D341Med (cell line): ENCODE data around the gene NID2.

ENCODE experiments used
- DNase-seq: peaks from one replicate; pipeline ENCODE4 v3.0.0; 2012; ENCODE audit warnings: low spot score

The NID2 gene

GRCh38 chr14:52052288-52052943, 16.4 kb downstream of the NID2 start:
- no peak for DNase-seq

DNA sequence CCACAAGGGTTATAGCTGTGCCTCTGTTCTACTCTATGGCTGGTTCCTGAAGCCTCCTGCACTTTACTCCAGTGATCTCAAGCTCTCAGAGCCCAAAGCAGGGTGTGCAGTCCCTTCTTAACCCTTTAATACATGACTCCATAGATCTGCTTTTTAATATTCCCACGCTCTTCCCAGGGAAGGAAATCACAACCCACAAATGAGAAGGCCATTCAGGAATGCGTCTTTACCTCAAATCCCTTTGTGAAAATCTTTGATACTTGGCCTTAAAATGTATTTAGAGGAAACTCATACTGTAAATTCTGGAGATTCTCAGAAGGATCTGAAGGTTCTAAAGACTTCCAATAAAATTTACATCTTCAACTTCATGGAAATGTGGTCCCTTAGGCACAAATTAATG, 17.0 kb downstream of the NID2 start:
- no peak for DNase-seq

DNA sequence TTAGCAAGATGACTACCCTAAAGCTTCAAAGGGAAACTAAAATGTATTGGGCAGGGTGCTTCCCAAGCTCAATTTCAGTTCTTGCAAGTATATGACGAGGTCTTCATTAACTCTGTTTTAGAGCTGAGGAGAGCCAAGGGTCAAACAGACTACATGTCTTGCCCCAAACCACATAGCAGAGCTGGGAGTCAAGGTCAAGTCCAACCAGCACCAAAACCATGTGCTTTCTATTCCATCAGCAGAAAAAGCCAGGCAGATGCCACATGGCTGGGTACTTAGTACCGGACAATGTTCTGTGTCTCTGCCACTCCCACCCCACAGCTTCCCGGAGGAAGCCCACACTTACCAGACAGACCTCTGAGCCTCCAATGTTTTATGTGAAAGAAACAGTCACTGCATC, 17.6 kb downstream of the NID2 start:
- DNase-seq, result no peak

DNA sequence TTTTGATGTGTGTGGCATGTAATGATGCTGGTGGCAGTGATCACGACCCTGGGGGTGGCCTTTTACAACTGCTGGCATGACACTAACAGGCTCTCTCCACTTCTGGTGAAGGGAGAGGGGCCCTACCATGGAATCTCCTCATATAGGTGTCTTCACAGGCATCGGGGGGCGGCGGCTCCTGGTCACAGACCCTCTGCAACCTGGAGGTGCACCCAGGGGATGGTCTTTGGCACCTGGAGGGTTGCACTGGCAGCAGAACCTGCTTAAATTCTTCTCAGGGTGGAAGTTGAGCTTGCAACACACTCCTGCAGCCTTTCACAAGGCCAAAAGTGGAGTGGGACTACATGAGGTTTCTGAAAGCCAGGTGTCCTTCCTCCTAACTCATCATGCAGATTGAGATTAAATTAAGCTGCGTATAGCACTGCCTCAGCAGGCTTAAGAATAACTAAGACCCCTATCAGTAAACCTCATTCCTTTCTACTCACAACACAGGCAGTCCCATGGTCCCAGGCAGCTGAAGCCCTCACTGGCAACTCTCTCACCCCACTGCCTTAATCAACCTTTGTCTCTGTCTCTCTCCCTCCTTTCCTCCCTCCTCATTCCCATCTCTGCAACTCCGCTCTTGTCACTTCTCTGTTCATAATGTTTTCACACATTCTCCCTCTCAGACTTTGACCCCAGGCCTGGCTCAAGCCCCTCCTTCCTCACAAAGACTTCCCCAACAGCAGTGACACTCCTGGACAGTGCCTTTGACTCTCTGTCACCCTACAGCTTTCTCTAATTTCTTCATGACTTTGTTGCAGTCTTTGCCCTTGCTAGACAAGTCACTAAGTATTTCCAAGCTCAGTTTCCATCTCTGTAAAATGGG, 18.9 kb downstream of the NID2 start:
- no peak for DNase-seq

- DNase-seq, result no peak
These were observed 19.6 kb downstream of the NID2 start for GRCh38 chr14:52049271-52049670.

DNA sequence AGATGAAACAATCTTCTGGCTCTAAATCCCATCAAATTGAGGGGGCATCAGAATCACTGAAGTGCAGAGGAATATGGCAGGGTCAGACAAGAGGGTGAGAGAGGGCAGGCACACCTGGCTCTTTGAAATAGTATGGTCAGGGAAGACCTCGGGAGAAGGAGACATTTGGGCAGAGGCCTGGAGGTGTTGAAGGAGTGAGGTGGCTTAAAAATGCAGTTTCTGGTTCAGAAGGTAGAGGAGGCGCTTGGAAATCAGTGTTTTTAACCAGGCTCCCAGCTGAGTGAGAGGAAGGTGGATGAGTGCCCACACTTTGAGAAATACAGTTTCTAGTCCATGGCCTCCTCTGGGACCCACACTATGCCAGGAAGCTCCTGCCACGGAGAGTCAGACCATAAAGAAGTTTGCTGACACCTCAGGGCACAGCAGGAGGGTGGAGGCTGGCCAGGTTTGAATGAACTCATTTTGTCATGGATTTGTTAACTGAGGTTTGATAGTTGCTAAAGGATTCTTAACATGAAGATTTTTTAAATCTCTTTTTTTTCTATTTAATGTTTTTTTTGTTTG, 20.1 kb downstream of the NID2 start:
- no peak for DNase-seq

DNA sequence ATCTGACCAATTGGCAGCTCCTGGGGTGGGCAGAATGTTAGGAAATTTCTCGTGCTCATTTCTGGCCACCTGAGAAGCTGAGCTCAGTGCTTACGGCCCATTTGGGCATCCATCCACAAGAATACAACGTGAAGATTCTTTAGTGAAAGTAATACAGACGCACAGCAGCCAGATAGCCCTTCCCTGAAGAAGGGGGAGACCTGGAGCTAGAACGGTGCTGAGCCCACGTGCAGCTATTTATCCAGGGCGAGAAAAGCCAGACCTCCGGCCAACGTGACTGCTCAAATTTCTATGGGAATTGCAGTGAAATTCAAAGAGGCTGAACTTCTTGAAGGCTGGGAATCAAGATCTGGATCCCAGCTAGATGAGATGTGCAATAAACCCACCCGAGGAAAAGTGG, 20.7 kb downstream of the NID2 start:
- no peak for DNase-seq

DNA sequence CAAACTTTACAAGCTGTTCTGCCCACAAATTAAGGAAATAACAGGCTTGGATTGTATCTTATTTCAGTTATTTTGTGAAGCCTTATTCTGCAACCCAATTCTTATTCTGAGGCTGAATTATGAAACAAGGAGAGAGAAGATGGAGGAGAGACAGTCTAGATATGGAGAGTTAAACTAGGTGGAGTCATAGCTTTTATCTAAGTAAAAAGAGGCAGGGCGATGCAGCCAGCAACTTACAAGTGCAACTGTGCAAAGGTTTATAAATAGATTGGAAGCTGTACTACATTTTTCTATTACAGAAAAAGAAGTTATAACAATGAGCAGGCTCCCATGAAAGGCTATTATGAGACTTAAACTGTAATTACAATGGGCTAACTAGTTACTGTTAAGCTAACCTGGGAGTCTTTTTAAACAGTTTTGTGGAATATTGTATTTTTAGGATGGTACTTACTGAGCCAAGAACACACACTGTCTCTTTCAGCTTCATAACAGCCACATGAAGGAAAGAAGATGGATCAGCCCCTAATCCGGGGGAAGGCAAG, 22.4 kb downstream of the NID2 start:
- DNase-seq, result no peak

- no peak for DNase-seq
These were observed 23.9 kb downstream of the NID2 start for GRCh38 chr14:52044791-52045522.

DNA sequence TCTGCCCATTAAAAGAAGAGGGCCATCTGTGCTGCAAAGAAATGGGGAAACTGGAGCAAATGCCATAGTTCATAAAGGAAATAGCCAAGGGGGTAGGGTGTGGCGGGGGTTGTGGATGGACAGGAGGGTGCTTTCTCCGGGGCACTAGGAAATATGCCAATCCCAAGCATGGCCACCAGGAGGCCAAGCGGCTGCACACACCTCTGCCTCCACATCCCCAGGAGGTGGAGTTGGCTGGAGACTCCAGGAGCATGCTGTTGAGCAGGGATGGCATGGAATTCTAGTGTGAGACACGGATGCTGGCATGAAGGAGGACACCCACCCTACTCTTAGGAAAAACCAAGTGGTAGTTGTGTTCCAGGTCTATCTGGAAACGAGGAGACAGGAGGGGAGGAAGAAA, 25.2 kb downstream of the NID2 start:
- DNase-seq, result peak; percentile 75

DNA sequence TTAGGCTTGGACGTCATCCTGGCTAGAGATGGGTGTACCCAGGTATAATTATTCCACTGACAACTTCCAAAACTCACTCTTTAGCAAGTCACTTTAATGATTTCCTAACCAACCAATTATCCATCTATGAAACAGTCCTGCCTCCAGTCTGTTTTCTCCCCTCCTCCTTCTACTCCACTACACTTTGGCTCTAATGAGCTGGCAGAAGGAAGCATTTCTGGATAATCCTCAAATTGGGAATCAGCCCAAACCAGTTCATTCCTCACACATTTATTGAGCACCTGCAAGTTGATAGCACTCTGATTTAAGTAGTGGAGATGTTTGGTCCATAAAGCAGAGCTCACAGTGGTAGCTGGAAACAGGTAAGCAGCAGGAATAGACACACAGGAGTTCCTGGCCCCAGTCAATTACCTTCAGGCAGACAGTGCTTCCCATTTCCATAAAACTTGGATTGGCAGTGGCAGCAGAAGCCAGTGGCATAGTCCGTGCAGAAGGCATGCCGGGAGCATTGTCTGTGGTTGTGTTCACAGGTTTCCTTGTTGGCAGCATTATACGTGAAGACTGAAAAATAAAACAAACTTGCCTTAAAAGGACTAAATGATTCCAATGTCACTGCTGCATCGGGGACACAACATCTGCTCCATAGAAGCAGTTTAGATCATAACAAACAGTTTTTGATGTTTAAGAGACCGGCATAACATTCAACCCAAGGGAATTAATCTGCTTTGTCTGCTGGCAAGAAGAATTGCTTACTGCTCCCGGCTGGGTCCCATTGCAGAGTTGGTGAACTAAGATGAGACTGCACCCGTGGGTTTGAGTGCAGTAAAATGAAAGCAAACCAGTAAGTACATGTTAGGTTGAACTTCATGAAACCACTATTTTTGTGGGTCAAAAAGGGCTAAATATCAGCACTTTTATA, 26.2 kb downstream of the NID2 start:
- no peak for DNase-seq

GRCh38 chr14:52040598-52040997, 28.3 kb downstream of the NID2 start:
- DNase-seq, result no peak

GRCh38 chr14:52039124-52039815, 29.6 kb downstream of the NID2 start:
- DNase-seq, result no peak

- DNase-seq, result no peak
These were observed 35.7 kb downstream of the NID2 start for GRCh38 chr14:52033101-52033642.

DNA sequence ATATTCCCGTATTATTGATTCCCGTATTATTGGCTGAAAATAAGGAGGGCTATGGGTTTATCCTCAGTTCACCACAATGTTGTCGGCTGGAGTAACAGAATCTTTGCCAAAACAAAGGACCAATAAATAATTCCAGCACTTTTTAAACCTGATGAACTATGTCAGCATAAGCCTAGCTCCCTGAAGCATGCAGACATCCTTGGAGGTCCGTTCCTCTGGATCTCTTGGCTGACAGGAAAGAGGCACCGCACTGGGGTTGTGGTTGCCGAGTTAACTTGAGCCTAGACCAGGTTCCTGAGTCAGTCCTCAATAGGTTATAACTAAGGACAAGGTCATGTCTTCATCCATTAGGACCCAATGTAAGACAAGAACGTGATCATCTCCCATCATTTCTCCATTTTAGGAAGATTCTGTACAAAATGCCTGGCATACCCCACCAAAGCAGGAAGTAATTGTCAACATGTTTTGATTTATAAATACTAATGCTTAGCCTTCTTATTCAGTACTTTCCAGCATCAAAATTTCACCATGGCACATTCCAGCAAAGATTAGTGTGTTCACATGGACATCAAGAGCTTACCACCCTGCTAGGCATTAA, 36.6 kb downstream of the NID2 start:
- no peak for DNase-seq

GRCh38 chr14:52031781-52032180, 37.1 kb downstream of the NID2 start:
- DNase-seq, result no peak

DNA sequence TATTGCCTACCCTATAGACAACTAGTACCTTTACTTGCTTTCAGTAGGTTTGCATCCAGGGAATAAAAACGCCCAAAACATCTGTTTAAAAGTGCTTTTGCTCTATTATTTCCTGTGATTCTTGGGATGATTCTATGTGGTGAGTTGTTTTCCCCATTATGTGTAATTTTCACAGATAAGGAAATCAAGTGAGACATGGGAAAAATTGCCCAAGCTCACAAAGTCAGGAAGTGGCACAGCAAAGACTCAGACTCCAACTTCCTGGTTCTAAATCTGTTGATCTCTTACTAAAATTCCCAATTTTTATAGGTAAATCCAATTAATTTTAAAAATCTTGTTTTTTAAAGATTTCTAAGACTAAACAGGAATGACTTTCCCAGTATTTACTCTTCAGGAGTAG, 39.0 kb downstream of the NID2 start:
- DNase-seq, result no peak

GRCh38 chr14:52026901-52027300, 42.0 kb downstream of the NID2 start:
- DNase-seq, result no peak

GRCh38 chr14:52026017-52026660, 42.7 kb downstream of the NID2 start:
- DNase-seq, result no peak
